OCI-LY1 (cell line): Measurements from ENCODE around the gene PTPRN2.

Experiments
- CTCF ChIP-seq: fragments of 200-600 bp; sonication (generic), shearing (Covaris generic); IDR thresholded peaks from 2 replicates; pipeline ENCODE4 v1.5.1; 2017; ENCODE audit warnings: mild to moderate bottlenecking, antibody characterized with exemption, low read length, moderate library complexity, mixed read lengths
- EZH2 ChIP-seq: fragments of 200-600 bp; sonication (generic), shearing (Covaris generic); IDR thresholded peaks from 2 replicates; pipeline ENCODE4 v1.8.0; 2017; ENCODE audit warnings: borderline replicate concordance, mixed run types, mild to moderate bottlenecking, antibody characterized with exemption, low read length, moderate library complexity, mixed read lengths

GRCh38 chr7:158596745-158597144, 9.1 kb upstream of the PTPRN2 start:
- TF ChIP-seq CTCF (no peak), EZH2 (no peak)
